ENCODE measurements around the gene DDX54.

- TF ChIP-seq CTCF (IDR thresholded peaks at IDR 0.05) (no peak), POLR2A (IDR thresholded peaks at IDR 0.05) (no peak)
Observed at GRCh38 chr12:113189361-113189760, 4.1 kb upstream of the DDX54 start.
